HEK293 (cell line): ENCODE results near the gene PRSS56.
A peak's percentile ranks its signal among the peaks of the same experiment; 100 is the strongest.

Source experiments
- CTCF ChIA-PET: fragments of 350-600 bp; formaldehyde crosslinking; extraction: SDS; loops from one replicate; lab custom pipeline; 2021; ENCODE audit warnings: antibody characterized with exemption; lab: Yijun Ruan, JAX
- POLR2A ChIA-PET: fragments of 300-600 bp; formaldehyde crosslinking; extraction: SDS; loops from one replicate; lab custom pipeline; 2020; ENCODE audit warnings: antibody characterized with exemption, inconsistent platforms; lab: Yijun Ruan, JAX
- H3K27ac ChIP-seq: fragments of 200-500 bp; sonication (Bioruptor generic); 2 replicates; pipeline ENCODE4 v1.5.1; 2014; ENCODE audit warnings: low read depth, low read length, control low read depth, inconsistent platforms; ENCODE audit errors: extremely low read depth
- H3K36me3 ChIP-seq, 2 experiments: fragments of 200-500 bp in 1 of 2; sonication (Bioruptor generic) in 1 of 2; 1 replicate in 1 of 2; 2 replicates in 1 of 2; pipeline ENCODE4 v1.5.1; 2014 to 2017; ENCODE audit warnings: inconsistent platforms in 2 of 2, low read length in 2 of 2; ENCODE audit not compliant: control insufficient read depth in 2 of 2, insufficient read depth in 1 of 2
- H3K4me1 ChIP-seq: fragments of 200-500 bp; sonication (Bioruptor generic); 2 replicates; pipeline ENCODE4 v1.5.1; 2014; ENCODE audit warnings: mild to moderate bottlenecking, low read length, inconsistent platforms; ENCODE audit not compliant: control insufficient read depth, insufficient read depth
- H3K4me3 ChIP-seq: 2 replicates; pipeline ENCODE4 v1.5.1; 2011; ENCODE audit warnings: low read depth, mild to moderate bottlenecking, control low read depth, low read length, moderate library complexity
- H3K9me3 ChIP-seq: fragments of 200-500 bp; sonication (Bioruptor generic); 2 replicates; pipeline ENCODE4 v1.5.1; 2014; ENCODE audit warnings: low read depth, low read length, inconsistent platforms; ENCODE audit not compliant: control insufficient read depth, insufficient read depth
- HOXD13 ChIP-seq: sonication (generic); formaldehyde crosslinking; IDR thresholded peaks from 2 replicates; pipeline ENCODE4 v1.8.0; 2022; ENCODE audit warnings: missing genetic modification reagents, borderline replicate concordance
- ZBTB20 ChIP-seq: fragments of 450-650 bp; formaldehyde crosslinking; IDR thresholded peaks from 2 replicates; pipeline ENCODE4 v1.5.1; 2016; ENCODE audit warnings: missing biosample characterization, missing genetic modification characterization
- ZNF548 ChIP-seq: fragments of 450-650 bp; formaldehyde crosslinking; IDR thresholded peaks from 2 replicates; pipeline ENCODE4 v1.5.1; 2016; ENCODE audit warnings: missing biosample characterization, missing genetic modification characterization
- TF ChIP-seq, protein P1 (sequence below): fragments of 450-650 bp; formaldehyde crosslinking; IDR thresholded peaks from 2 replicates; pipeline ENCODE4 v1.5.1; 2016; ENCODE audit warnings: missing biosample characterization, missing genetic modification characterization
- TF ChIP-seq, protein P2 (sequence below): fragments of 450-650 bp; IDR thresholded peaks from 2 replicates; pipeline ENCODE4 v1.5.1; 2018; ENCODE audit warnings: missing biosample characterization, missing genetic modification characterization
- TF ChIP-seq, protein P3 (sequence below): fragments of 450-650 bp; formaldehyde crosslinking; IDR thresholded peaks from 2 replicates; pipeline ENCODE4 v1.5.1; 2016; ENCODE audit warnings: missing biosample characterization, missing genetic modification characterization

Gene PRSS56

DNA sequence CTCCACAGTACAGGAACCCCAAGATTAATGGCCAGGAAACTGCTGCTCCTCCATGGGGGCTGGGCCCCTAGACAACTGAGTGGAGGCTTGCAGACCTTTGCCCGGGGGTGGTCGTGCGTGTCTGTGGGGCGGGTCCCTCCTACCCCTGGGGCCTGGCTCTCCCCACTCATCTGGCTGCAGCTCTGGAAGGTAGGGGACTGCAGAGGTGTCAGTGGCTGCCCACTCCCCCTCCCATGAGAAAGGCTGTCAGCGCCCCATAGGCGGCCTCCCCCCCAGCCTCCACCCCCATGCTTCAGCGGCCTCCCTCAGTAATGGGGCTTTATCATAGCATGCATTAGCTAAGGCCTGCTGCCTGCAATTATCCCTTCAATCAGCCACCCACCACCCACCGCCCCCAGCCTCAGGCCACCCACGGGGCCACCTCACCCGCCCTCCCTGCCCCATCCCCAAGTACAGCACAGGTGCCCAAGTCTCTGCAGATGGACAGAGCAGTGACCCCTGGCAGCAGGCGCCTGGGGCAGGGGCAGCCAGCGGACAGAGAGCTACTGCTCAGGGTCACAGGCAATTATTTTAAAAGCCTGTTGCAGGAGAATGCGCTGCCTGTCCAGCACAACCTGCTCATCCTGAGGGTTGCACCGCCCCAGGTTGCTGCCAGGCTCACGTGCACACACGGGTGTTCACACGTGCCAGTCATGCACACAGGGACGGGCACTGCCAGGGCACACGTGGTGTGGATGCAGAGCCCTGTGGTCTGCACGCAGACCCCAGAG is 23.5 kb upstream of the PRSS56 start (continued):
- TF ChIP-seq, protein P1, sequence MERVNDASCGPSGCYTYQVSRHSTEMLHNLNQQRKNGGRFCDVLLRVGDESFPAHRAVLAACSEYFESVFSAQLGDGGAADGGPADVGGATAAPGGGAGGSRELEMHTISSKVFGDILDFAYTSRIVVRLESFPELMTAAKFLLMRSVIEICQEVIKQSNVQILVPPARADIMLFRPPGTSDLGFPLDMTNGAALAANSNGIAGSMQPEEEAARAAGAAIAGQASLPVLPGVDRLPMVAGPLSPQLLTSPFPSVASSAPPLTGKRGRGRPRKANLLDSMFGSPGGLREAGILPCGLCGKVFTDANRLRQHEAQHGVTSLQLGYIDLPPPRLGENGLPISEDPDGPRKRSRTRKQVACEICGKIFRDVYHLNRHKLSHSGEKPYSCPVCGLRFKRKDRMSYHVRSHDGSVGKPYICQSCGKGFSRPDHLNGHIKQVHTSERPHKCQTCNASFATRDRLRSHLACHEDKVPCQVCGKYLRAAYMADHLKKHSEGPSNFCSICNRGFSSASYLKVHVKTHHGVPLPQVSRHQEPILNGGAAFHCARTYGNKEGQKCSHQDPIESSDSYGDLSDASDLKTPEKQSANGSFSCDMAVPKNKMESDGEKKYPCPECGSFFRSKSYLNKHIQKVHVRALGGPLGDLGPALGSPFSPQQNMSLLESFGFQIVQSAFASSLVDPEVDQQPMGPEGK (tag by site-specific recombination): no peak

DNA sequence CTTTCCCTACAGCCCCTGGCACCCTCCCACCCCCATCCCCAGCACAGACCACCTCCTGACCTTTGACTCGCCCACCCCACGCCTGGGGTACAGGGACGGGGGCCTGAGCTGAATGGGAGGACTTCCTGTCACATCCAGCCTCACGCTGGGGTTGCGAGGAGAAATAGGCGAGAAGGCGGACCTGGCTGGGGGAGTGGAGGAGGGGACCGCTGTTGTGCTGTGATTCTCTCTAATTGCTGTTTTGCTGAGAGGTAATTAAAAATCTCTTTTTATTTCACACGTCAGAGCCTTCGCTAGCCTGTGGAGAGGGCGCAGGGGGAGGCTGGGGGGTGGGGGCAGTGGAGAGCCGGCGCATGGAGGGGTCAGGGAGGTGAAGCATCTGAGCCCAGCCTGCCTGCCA is 22.8 kb upstream of the PRSS56 start:
- Histone ChIP-seq H3K36me3 (no peaks in the 10 kb centered on the region), H3K4me1 (no peaks in the 10 kb centered on the region), H3K27ac (no peak overlapping the region), H3K9me3 (no peaks in the 10 kb centered on the region), H3K4me3 (no peak overlapping the region)
- CTCF ChIA-PET: no interaction called here
- no peak for TF ChIP-seq HOXD13
- TF ChIP-seq ZNF548 (tag by site-specific recombination): no peak
- POLR2A ChIA-PET: interaction anchor here (0.6 kb wide), 1 partner anchor 357 kb away, joined by 3 read pairs; no protein-coding TSS in a partner anchor

DNA sequence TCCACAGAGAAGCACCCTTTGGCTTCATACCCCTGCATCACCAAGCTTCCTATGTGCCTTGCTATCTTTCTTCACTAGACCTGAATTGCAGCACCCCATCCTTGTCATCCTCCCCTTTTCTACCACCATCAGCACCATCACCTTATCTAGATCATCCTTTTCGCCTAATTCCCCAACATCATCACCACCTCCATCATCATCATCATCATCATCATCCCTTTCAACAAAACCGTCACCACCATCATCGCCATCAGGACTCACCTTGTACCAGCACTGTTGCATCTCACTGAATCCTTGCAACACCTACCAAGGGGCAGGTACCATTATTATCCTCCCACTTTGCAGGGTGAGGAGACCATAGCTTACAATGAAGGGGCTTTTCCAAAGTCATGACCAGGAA is 21.7 kb upstream of the PRSS56 start:
- POLR2A ChIA-PET: no interaction called here
- TF ChIP-seq, protein P2, sequence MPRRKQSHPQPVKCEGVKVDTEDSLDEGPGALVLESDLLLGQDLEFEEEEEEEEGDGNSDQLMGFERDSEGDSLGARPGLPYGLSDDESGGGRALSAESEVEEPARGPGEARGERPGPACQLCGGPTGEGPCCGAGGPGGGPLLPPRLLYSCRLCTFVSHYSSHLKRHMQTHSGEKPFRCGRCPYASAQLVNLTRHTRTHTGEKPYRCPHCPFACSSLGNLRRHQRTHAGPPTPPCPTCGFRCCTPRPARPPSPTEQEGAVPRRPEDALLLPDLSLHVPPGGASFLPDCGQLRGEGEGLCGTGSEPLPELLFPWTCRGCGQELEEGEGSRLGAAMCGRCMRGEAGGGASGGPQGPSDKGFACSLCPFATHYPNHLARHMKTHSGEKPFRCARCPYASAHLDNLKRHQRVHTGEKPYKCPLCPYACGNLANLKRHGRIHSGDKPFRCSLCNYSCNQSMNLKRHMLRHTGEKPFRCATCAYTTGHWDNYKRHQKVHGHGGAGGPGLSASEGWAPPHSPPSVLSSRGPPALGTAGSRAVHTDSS: peak; percentile 89
- TF ChIP-seq, protein P1 (tag by site-specific recombination): no peak

DNA sequence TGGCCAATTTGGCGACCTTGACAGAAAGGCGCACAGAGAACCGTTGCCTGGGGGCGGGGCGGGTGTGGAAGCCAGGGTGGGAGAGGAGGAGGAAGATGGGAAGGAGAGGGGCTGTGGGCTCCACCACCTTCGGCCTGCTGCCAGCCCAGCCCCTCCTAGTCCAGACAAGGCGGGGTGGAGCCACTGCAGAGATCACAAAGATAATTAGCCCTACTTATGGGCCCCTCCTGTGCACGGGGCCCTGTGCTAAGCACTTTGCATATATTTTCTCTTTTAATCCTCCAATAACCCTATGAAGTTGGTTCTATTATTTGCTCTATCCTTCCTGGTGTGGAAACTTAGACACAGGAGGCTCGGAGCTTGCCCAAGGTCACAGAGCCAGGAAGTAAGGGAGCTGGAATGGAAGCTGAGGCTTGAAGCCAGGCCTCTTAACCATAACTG is 18.8 kb upstream of the PRSS56 start:
- no peaks in the 10 kb centered on the region for H3K9me3 ChIP-seq
- no peaks in the 10 kb centered on the region for H3K36me3 ChIP-seq
- CTCF ChIA-PET: interaction anchor here (1.0 kb wide), 1 partner anchor 20 kb away, joined by 5 read pairs; no protein-coding TSS in a partner anchor
- H3K27ac ChIP-seq: no peak overlapping the region
- TF ChIP-seq, protein P3, sequence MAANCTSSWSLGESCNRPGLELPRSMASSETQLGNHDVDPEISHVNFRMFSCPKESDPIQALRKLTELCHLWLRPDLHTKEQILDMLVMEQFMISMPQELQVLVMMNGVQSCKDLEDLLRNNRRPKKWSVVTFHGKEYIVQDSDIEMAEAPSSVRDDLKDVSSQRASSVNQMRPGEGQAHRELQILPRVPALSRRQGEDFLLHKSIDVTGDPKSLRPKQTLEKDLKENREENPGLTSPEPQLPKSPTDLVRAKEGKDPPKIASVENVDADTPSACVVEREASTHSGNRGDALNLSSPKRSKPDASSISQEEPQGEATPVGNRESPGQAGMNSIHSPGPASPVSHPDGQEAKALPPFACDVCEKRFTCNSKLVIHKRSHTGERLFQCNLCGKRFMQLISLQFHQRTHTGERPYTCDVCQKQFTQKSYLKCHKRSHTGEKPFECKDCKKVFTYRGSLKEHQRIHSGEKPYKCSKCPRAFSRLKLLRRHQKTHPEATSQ (tag by site-specific recombination): no peak
- TF ChIP-seq ZBTB20 (tag by site-specific recombination): 0 out of 2 replicates have a peak, but pooled peaks have one; percentile 28
- POLR2A ChIA-PET: interaction anchor here (0.6 kb wide), 1 partner anchor 524 kb away, joined by 6 read pairs; no protein-coding TSS in a partner anchor
- H3K4me1 ChIP-seq: no peaks in the 10 kb centered on the region
- no peak overlapping the region for H3K4me3 ChIP-seq

More for the DNA sequence above, 21.7 kb upstream of the PRSS56 start:
- H3K4me3 ChIP-seq: no peak overlapping the region
- no peak overlapping the region for H3K27ac ChIP-seq
- no peaks in the 10 kb centered on the region for H3K4me1 ChIP-seq
- CTCF ChIA-PET: no interaction called here
- no peaks in the 10 kb centered on the region for H3K9me3 ChIP-seq
- no peaks in the 10 kb centered on the region for H3K36me3 ChIP-seq
